ENCODE results near the gene EPHB1.

GRCh38 chr3:135051409-135051973, 256.4 kb downstream of the EPHB1 start:
- TF ChIP-seq CTCF (IDR thresholded peaks at IDR 0.05) (no peak), POLR2A (IDR thresholded peaks at IDR 0.05) (no peak)

All from uterus (tissue), 2 donors.